ENCODE results near the gene CPTP. TPM values are rescaled to one million over a fixed set of nuclear protein-coding genes. Genes with fewer than 3 reads are reported as not detected.
A peak's percentile ranks its signal among the peaks of the same experiment; 100 is the strongest.

The CPTP gene
- total and polyA plus RNA-seq, 2 of the 13 experiments (the other 11 are each of a cell fraction or from before 2014, with no cell fraction given), result 5.5 to 9.3 TPM

DNA sequence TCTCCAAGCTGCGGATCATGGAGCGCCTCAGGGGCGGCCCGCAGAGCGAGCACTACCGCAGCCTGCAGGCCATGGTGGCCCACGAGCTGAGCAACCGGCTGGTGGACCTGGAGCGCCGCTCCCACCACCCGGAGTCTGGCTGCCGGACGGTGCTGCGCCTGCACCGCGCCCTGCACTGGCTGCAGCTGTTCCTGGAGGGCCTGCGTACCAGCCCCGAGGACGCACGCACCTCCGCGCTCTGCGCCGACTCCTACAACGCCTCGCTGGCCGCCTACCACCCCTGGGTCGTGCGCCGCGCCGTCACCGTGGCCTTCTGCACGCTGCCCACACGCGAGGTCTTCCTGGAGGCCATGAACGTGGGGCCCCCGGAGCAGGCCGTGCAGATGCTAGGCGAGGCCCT, 2.7 kb downstream of the CPTP start (continued):
- TF ChIP-seq, protein P1, sequence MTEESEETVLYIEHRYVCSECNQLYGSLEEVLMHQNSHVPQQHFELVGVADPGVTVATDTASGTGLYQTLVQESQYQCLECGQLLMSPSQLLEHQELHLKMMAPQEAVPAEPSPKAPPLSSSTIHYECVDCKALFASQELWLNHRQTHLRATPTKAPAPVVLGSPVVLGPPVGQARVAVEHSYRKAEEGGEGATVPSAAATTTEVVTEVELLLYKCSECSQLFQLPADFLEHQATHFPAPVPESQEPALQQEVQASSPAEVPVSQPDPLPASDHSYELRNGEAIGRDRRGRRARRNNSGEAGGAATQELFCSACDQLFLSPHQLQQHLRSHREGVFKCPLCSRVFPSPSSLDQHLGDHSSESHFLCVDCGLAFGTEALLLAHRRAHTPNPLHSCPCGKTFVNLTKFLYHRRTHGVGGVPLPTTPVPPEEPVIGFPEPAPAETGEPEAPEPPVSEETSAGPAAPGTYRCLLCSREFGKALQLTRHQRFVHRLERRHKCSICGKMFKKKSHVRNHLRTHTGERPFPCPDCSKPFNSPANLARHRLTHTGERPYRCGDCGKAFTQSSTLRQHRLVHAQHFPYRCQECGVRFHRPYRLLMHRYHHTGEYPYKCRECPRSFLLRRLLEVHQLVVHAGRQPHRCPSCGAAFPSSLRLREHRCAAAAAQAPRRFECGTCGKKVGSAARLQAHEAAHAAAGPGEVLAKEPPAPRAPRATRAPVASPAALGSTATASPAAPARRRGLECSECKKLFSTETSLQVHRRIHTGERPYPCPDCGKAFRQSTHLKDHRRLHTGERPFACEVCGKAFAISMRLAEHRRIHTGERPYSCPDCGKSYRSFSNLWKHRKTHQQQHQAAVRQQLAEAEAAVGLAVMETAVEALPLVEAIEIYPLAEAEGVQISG (CRISPR knock-in tag; IDR thresholded peaks at IDR 0.05), result no peak
- no peak for TF ChIP-seq RAD21 (CRISPR knock-in tag; IDR thresholded peaks at IDR 0.05)
- TF ChIP-seq SMARCC2 (IDR thresholded peaks at IDR 0.05), result no peak
- TF ChIP-seq NFATC3 (CRISPR knock-in tag; IDR thresholded peaks at IDR 0.05), result no peak

DNA sequence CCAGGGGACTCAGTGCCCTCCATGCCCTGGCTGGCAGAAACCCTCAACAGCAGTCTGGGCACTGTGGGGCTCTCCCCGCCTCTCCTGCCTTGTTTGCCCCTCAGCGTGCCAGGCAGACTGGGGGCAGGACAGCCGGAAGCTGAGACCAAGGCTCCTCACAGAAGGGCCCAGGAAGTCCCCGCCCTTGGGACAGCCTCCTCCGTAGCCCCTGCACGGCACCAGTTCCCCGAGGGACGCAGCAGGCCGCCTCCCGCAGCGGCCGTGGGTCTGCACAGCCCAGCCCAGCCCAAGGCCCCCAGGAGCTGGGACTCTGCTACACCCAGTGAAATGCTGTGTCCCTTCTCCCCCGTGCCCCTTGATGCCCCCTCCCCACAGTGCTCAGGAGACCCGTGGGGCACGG, 3.7 kb downstream of the CPTP start:
- 0 out of 2 replicates have a peak, but pooled peaks have one; percentile 35 for TF ChIP-seq POLR2AphosphoS2 (IDR thresholded peaks at IDR 0.05; ENCODE audit: low read depth, low read length)
- TF ChIP-seq RFXAP (CRISPR knock-in tag; IDR thresholded peaks at IDR 0.05; ENCODE audit: borderline replicate concordance), result no peak
- no peak for TF ChIP-seq PCBP1 (IDR thresholded peaks at IDR 0.05; ENCODE audit: borderline replicate concordance, low read depth, low read length)
- TF ChIP-seq RFX1 (IDR thresholded peaks at IDR 0.05), result no peak
- no peak for TF ChIP-seq ATF7-NPFF (CRISPR knock-in tag; IDR thresholded peaks at IDR 0.05; ENCODE audit: low read depth)
- no peak for TF ChIP-seq ZNF816 (CRISPR knock-in tag; IDR thresholded peaks at IDR 0.05; ENCODE audit: borderline replicate concordance)
- TF ChIP-seq SNAPC2 (CRISPR knock-in tag; IDR thresholded peaks at IDR 0.05), result no peak
- no peak overlapping the region for H3K9ac ChIP-seq (ENCODE audit: insufficient read depth, low read depth, low read length)
- no CpG with 5 or more reads among the region's 15 CpGs for WGBS (ENCODE audit: low lambda C conversion rate)
- no peak overlapping the region for H3K4me3 ChIP-seq (replicated peaks in 1 of 3; ENCODE audit: insufficient read depth in 1 of 3, low read depth in 2 of 3, low read length in 3 of 3)
- BruUV-seq (replicated peaks), result no TSS peak
- CTCF ChIA-PET (ENCODE audit: low intra/inter-chr PET ratio, low total read pairs), result no interaction called here
- ATAC-seq (no peak), DNase-seq (ENCODE audit: low spot score) (no peak), FAIRE-seq (no peak)
- POLR2A ChIA-PET, result interaction anchor here (1.4 kb wide), 1 partner anchor 19 kb away, joined by 3 read pairs; no protein-coding TSS in a partner anchor
- H3K36me3 ChIP-seq (replicated peaks in 1 of 2; ENCODE audit: control insufficient read depth in 1 of 2, insufficient read depth in 2 of 2, low read length in 2 of 2), result peaks cover 0 to 3% of the 10 kb centered on the region in 2 experiments; a peak in 1 of 5 replicates
- in situ Hi-C loops (cut with HindIII; ENCODE audit: extremely low pct_ligation_motif_present, low pct_unique_long_range_greater_than_20kb), result no loop called here
- H3K4me2 ChIP-seq (ENCODE audit: low read depth, low read length), result no peak overlapping the region
- H3K9me3 ChIP-seq (ENCODE audit: low read length), result no peaks in the 10 kb centered on the region
- 0 out of 5 replicates have a peak, but pooled peaks cover 0 to 4% of the 10 kb centered on the region in 2 experiments for H3K27me3 ChIP-seq (ENCODE audit: control insufficient read depth in 1 of 2, insufficient read depth in 2 of 2, low read length in 2 of 2)
- peaks cover 23% of the 10 kb centered on the region for H3K79me2 ChIP-seq (ENCODE audit: insufficient read depth, low read length)
- no peak overlapping the region for H3K27ac ChIP-seq (ENCODE audit: extremely low read length, insufficient read depth, low read length)
- intact Hi-C loops (cut with micrococcal nuclease; ENCODE audit: unreplicated experiment), result no loop called here
- no peak overlapping the region for H2AFZ ChIP-seq (ENCODE audit: low read length)
- H3K4me1 ChIP-seq (ENCODE audit: insufficient read depth, low read length), result peaks cover 40% of the 10 kb centered on the region
- H4K20me1 ChIP-seq (ENCODE audit: insufficient read depth, low read length), result no peaks in the 10 kb centered on the region
